HG03521 (cell line): ENCODE results near the gene TRIM26.
"Not testable (repeated sequence)": the region's sequence is repeated elsewhere in the genome, so short reads cannot be mapped to it uniquely, and the experiment has no call there.

Source experiments
- ATAC-seq: cut with Tn5 transposase; IDR thresholded peaks from one replicate; pipeline ENCODE4 v1.9.1; 2021; ENCODE audit warnings: mild to moderate bottlenecking, moderate library complexity; ENCODE audit not compliant: unreplicated experiment

The TRIM26 gene

DNA sequence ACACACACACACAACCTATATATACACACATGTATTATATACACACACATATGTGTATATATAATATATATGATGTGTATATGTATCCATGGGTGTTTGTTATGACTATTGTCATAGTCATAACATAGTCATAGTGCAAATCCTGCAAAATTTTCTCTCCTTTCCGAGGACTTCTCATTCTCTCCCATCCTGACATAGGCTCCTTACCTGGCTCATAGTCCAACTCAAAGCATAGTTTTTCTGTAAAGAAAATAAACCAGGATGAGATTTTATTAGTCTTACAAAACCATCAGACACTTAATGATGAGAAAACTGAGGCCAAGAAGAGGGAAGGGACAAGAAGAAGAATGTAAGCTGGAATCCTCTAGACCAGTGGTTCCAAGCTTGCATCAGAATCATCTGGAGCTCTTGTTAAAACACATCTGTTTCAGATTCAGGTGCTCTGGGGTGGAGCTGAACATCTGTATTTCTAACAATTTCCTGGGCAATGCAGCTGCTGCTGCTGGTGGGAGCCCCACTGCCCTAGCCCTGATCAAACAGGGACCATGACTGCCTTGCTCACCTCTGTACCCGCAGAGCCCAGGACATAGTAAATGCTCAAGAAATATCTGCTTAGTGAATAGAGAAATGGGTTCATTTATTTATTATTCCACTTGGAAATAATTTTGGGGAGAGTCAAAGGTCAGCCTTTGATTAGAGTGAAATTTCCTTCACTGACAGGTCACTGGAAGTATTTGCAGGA is 57.5 kb downstream of the TRIM26 start:
- no peak for ATAC-seq

GRCh38 chr6:30154709-30155519 is 58.3 kb downstream of the TRIM26 start:
- no peak for ATAC-seq

- ATAC-seq: no peak
These were observed 59.1 kb downstream of the TRIM26 start for GRCh38 chr6:30154061-30154460.

GRCh38 chr6:30152910-30153610 is 60.1 kb downstream of the TRIM26 start:
- no peak for ATAC-seq

DNA sequence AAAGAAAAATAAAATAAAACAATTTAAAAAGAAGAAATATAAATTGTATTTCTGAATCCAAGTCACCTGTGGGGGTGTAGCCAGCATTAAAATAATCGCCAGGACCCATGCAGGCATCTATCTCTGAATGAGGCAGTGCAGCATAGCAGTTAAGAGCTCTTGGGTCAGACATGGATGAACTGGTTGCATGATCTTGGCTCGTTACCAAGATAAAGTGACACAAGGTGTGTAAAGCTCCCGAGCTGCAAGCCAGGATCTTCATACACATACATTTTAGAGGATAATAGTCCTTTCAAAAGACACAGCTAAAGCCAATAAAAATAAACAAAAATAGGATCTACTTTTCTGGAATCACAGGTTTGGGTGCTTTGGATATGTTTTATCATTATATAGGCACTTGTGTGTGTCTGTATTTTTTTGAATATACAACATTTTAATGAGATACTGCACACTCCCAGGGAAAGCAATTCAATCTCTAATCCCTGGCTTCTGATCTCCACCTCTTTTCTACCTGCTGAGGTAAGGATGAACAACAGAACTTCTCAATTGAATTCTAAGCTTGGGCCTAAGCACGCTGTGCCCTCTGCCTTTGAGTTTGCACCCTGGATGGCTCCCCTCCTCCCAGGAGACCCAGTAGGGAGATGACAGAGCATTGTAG is 61.1 kb downstream of the TRIM26 start:
- no peak for ATAC-seq

- ATAC-seq: no peak
These were observed 61.6 kb downstream of the TRIM26 start for GRCh38 chr6:30151580-30151979.

GRCh38 chr6:30150671-30151395 is 62.4 kb downstream of the TRIM26 start:
- ATAC-seq: no peak

DNA sequence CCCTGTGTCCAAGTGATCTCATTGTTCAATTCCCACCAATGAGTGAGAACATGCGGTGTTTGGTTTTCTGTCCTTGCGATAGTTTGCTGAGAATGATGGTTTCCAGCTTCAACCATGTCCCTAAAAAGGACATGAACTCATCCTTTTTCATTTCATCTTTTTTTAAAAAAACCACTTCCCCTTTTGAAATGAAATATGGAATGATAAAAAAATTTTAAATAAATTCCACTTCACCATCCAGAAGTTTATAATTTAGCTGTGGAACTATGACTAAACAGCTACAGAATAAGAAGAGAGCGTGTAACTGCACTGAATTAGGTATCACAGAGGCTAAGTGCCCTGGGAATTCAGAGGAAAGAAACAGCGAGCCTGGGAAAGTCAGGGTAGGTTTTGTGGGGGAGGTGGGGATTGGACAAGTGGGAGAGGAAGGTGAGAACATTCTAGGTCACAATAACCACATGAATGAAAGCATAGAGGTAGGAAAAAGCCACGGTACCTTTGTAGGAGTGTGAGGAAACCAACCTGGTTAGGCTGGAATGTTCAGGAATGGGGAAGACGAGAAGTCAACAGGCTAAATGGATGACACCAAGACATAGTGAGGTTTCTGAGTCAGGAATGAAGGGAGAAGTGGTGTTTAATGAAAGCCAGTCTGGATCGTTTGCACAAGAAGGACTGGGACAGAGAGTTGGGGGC is 63.2 kb downstream of the TRIM26 start:
- no peak for ATAC-seq

- no peak for ATAC-seq
These were observed 64.0 kb downstream of the TRIM26 start for GRCh38 chr6:30149234-30149633.

GRCh38 chr6:30147096-30147495 is 66.1 kb downstream of the TRIM26 start:
- no peak for ATAC-seq

DNA sequence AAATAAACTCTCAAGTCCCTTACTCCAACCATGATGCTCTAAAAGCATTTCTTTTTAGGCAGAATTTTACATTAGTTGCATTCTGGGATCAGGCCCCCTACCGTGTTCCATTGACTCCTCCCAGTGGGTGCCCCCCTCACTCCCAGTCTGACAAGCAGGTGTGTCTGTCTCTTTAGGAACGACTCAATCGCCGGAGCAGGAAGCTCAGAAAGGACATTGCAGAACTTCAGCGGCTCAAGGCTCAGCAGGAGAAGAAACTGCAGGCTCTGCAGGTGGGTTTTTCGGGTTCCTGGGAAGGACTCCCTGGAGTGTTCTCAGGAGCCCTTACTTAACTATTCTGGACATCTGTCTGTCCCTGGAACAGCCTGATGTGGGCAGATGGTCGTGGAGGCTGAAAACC is 67.4 kb downstream of the TRIM26 start:
- no peak for ATAC-seq

DNA sequence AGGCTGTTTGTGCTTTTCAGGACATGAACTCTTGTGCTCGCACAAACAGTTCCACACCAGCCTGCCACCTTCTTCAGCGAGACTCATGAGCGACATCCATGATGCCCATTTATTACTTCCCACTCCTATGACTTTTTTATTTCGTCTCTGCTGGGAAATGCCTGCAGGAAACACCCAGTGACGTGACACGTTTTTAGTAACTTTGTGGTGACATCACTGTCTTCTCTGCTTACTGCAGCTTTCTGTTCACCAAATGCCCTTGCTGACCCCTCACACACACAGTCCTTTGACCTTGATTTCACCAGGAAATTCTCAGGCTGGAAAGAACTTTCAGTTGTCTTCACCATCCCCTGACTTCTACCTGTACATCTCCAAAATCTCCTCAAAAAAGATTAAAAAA is 68.4 kb downstream of the TRIM26 start:
- no peak for ATAC-seq

GRCh38 chr6:30143780-30144179 is 69.4 kb downstream of the TRIM26 start:
- no peak for ATAC-seq

- no peak for ATAC-seq
These were observed 70.5 kb downstream of the TRIM26 start for GRCh38 chr6:30142665-30143064.

- not testable (repeated sequence) for ATAC-seq
These were observed 73.0 kb downstream of the TRIM26 start for GRCh38 chr6:30140240-30140639.

DNA sequence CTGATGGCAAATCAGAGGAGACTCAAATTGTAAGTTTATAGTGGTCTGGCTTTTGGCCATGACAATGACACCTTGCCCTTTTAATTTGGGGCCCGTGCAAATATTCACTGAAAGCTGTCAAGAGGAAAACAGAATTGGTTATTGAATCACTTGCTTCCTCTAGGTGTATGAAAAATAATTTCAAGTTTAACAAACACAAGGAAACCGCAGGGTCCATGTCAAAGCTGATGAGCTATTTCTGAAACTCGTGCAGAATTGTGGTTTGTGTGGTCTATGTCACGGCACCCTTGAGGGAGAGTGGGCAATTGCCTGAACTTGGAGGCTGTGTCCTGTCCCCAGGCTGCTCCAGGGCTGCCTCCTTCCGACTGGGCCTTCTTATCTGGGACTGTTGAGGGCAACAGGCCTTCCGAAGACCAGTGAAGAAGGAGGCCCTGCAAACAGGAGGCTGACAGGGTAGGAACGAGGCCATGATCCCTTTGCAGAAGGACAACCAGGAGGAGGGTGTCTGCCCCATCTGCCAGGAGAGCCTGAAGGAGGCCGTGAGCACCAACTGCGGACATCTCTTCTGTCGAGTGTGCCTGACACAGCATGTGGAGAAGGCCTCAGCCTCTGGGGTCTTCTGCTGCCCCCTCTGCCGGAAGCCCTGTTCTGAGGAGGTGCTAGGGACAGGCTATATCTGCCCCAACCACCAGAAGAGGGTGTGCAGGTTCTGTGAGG is 76.5 kb downstream of the TRIM26 start:
- no peak for ATAC-seq

GRCh38 chr6:30135757-30136156 is 77.4 kb downstream of the TRIM26 start, which contains the start of gene TRIM40:
Gene TRIM40 (plus strand): TSS chr6:30136140. CDS start chr6:30137037, 897 bp downstream.
- ATAC-seq: no peak

GRCh38 chr6:30135147-30135546 is 78.1 kb downstream of the TRIM26 start:
- ATAC-seq: no peak
